HG03521 (cell line): Measurements from ENCODE around the gene ABR.
"Not testable (repeated sequence)": the region's sequence is repeated elsewhere in the genome, so short reads cannot be mapped to it uniquely, and the experiment has no call there.

Experiments
- ATAC-seq: cut with Tn5 transposase; IDR thresholded peaks from one replicate; pipeline ENCODE4 v1.9.1; 2021; ENCODE audit warnings: mild to moderate bottlenecking, moderate library complexity; ENCODE audit not compliant: unreplicated experiment

ABR gene

GRCh38 chr17:1073963-1074625 lies 105.7 kb downstream of the ABR start:
- not testable (repeated sequence) for ATAC-seq

- no peak for ATAC-seq
These were observed 106.4 kb downstream of the ABR start for GRCh38 chr17:1073241-1073962.

GRCh38 chr17:1072551-1072961 lies 107.2 kb downstream of the ABR start:
- no peak for ATAC-seq

- ATAC-seq: no peak
These were observed 108.5 kb downstream of the ABR start for GRCh38 chr17:1071103-1071825.

- no peak for ATAC-seq
These were observed 109.4 kb downstream of the ABR start for GRCh38 chr17:1070411-1070810.

- ATAC-seq: no peak
These were observed 109.9 kb downstream of the ABR start for GRCh38 chr17:1069847-1070246.

- ATAC-seq: no peak
These were observed 111.4 kb downstream of the ABR start for GRCh38 chr17:1068356-1068755.

- ATAC-seq: no peak
These were observed 112.4 kb downstream of the ABR start for GRCh38 chr17:1067282-1067956.

- ATAC-seq: not testable (repeated sequence)
These were observed 114.4 kb downstream of the ABR start for GRCh38 chr17:1065416-1065815.

- no peak for ATAC-seq
These were observed 118.8 kb downstream of the ABR start for GRCh38 chr17:1060991-1061390.

- ATAC-seq: no peak
These were observed 120.5 kb downstream of the ABR start for GRCh38 chr17:1059131-1059795.

- no peak for ATAC-seq
These were observed 121.2 kb downstream of the ABR start for GRCh38 chr17:1058423-1059130.

GRCh38 chr17:1056761-1057160 lies 123.0 kb downstream of the ABR start:
- no peak for ATAC-seq

GRCh38 chr17:1055751-1056645 lies 123.8 kb downstream of the ABR start:
- no peak for ATAC-seq

- ATAC-seq: no peak
These were observed 124.5 kb downstream of the ABR start for GRCh38 chr17:1055231-1055630.

- no peak for ATAC-seq
These were observed 125.1 kb downstream of the ABR start for GRCh38 chr17:1054656-1055055.

- no peak for ATAC-seq
These were observed 126.0 kb downstream of the ABR start for GRCh38 chr17:1053661-1054360.
